HepG2 (cell line): ENCODE measurements around the gene BCORL1. TPM values are rescaled to one million over a fixed set of nuclear protein-coding genes. Genes with fewer than 3 reads are reported as not detected.

Experiments
- GATAD2A ChIP-seq: IDR thresholded peaks from 2 replicates; pipeline ENCODE4 v1.6.1; 2016
- HOXA3 ChIP-seq: sonication (generic); formaldehyde crosslinking; IDR thresholded peaks from 2 replicates; pipeline ENCODE4 v1.5.0; 2020; ENCODE audit warnings: missing genetic modification reagents
- MAZ ChIP-seq, 2 experiments: sonication (generic) in 1 of 2; formaldehyde crosslinking in 1 of 2; IDR thresholded peaks; 2 replicates each; pipeline versions ENCODE4 v1.5.0 to v1.6.1; 2012 to 2020; ENCODE audit warnings: low read depth in 2 of 2, mild to moderate bottlenecking in 2 of 2, borderline replicate concordance in 1 of 2, improper control_type of control experiment in 1 of 2, low read length in 1 of 2, missing genetic modification reagents in 1 of 2, moderate library complexity in 1 of 2
- MIXL1 ChIP-seq: IDR thresholded peaks from 2 replicates; pipeline ENCODE4 v1.6.1; 2016
- POLR2G ChIP-seq: fragments of 200-400 bp; formaldehyde crosslinking; IDR thresholded peaks from 2 replicates; pipeline ENCODE4 v1.6.1; 2018; ENCODE audit warnings: mild to moderate bottlenecking, low read depth, low read length, moderate library complexity
- RXRA ChIP-seq: sonication (generic); formaldehyde crosslinking; IDR thresholded peaks from 2 replicates; pipeline ENCODE4 v1.5.1; 2020; ENCODE audit warnings: missing genetic modification reagents
- SALL1 ChIP-seq: sonication (generic); formaldehyde crosslinking; IDR thresholded peaks from 2 replicates; pipeline ENCODE4 v1.8.0; 2022; ENCODE audit warnings: mild to moderate bottlenecking, missing genetic modification reagents
- SAP130 ChIP-seq: IDR thresholded peaks from 2 replicates; pipeline ENCODE4 v1.6.1; 2016; ENCODE audit warnings: low read depth
- YY1 ChIP-seq: IDR thresholded peaks from 2 replicates; pipeline ENCODE4 v1.6.1; 2011; ENCODE audit warnings: low read length, low read depth, moderate library complexity, mild to moderate bottlenecking; ENCODE audit not compliant: insufficient read depth, insufficient replicate concordance
- ZFP62 ChIP-seq: sonication (generic); formaldehyde crosslinking; IDR thresholded peaks from 2 replicates; pipeline ENCODE4 v1.4.0; 2020; ENCODE audit warnings: missing genetic modification reagents
- ZSCAN25 ChIP-seq: sonication (generic); formaldehyde crosslinking; IDR thresholded peaks from 2 replicates; pipeline ENCODE4 v1.8.0; 2022; ENCODE audit warnings: mild to moderate bottlenecking, missing genetic modification reagents
- polyA plus RNA-seq, 8 experiments: library from polyadenylated mRNA; depleted of rRNA in 3 of 8; stranded (reverse) in 7 of 8; unstranded in 1 of 8; fragments of >200 nt; fragmentation: Illumina TruSeq in 4 of 8; extraction: Trizol in 4 of 8; gene quantifications; 2 replicates each; pipeline versions ENCODE4 v1.2.1 to v1.2.3, GENCODE V29; 2011 to 2016; ENCODE audit warnings: low read depth in 4 of 8, missing spikeins in 1 of 8, mixed read lengths in 1 of 8; ENCODE audit not compliant: insufficient read depth in 1 of 8
- total RNA-seq, 5 experiments: library from RNA; depleted of rRNA; stranded (reverse); fragments of >200 nt; fragmentation: Illumina TruSeq; extraction: Trizol; gene quantifications; 2 replicates each; pipeline ENCODE4 v1.2.3, GENCODE V29; 2016; ENCODE audit warnings: low read depth in 1 of 5
- TF ChIP-seq, protein P1 (sequence below): sonication (generic); formaldehyde crosslinking; IDR thresholded peaks from 2 replicates; pipeline ENCODE4 v1.9.0; 2021; ENCODE audit warnings: missing genetic modification reagents, mild to moderate bottlenecking, borderline replicate concordance
- TF ChIP-seq, protein P2 (sequence below): sonication (generic); formaldehyde crosslinking; IDR thresholded peaks from 2 replicates; pipeline ENCODE4 v1.4.0; 2020; ENCODE audit warnings: mild to moderate bottlenecking, missing genetic modification reagents
- TF ChIP-seq, protein P3 (sequence below): sonication (generic); formaldehyde crosslinking; IDR thresholded peaks from 2 replicates; pipeline ENCODE4 v1.4.0; 2020; ENCODE audit warnings: low read depth, missing genetic modification reagents
- TF ChIP-seq, protein P4 (sequence below): sonication (generic); formaldehyde crosslinking; IDR thresholded peaks from 2 replicates; pipeline ENCODE4 v1.5.1; 2020; ENCODE audit warnings: mild to moderate bottlenecking, missing genetic modification reagents, moderate library complexity

Gene BCORL1
- total and polyA plus RNA-seq, 2 of the 13 experiments (the other 11 are each of a cell fraction or from before 2014, with no cell fraction given), result 0.67 to 1.4 TPM

DNA sequence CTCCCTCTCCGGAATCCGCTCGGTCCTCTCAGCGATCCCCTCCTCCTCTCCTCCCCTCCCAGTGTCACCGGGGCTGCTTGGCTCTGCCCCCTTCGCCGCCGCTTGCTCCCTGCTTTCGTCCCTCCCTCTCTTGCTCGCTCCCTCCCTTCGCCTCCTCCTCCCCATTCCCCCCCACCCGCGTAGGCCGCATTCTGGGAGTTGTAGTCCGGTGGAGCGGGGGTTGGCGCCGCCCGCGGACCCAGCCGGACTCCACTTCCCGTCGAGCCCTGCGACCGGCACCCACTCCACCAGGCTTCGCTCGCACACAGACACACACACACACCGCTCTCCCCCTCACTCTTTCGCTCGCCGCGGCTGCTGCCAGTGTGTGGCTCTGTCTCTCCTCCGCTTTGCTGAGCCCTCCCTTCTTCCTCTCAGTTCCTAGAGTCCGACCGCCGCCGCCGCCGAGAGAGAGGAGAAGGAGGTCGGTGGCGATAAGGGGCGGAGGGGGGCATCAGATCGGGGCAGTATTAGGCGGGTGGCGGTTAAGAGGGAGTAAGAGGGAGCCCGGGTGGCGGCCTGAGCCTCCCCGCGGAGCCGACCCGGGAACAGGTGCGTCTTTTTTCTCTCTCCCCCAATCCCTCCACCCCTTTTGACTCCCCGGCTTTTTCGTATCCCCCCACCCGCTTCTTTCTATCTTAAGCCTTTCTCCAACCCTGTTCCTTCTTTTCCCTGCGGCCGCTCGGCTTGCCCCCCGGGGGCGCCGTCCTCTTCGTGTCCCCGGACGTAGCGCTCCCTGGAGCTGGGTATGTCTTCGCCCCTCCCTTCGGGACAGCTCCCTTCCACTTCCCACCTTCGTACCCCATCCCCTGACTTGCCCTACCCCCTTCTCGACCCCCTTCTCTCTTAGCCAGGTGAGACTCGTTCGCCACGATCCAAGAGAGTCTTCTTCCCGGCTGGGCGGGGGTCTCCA is at the start of gene BCORL1 (continued):
- TF ChIP-seq, protein P1, sequence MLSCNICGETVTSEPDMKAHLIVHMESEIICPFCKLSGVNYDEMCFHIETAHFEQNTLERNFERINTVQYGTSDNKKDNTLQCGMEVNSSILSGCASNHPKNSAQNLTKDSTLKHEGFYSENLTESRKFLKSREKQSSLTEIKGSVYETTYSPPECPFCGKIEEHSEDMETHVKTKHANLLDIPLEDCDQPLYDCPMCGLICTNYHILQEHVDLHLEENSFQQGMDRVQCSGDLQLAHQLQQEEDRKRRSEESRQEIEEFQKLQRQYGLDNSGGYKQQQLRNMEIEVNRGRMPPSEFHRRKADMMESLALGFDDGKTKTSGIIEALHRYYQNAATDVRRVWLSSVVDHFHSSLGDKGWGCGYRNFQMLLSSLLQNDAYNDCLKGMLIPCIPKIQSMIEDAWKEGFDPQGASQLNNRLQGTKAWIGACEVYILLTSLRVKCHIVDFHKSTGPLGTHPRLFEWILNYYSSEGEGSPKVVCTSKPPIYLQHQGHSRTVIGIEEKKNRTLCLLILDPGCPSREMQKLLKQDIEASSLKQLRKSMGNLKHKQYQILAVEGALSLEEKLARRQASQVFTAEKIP (CRISPR knock-in tag), result no peak
- TF ChIP-seq GATAD2A (CRISPR knock-in tag), result 0 out of 2 replicates have a peak, but pooled peaks have one; percentile 25
- peak; percentile 100 for TF ChIP-seq MAZ (IDR thresholded peaks at IDR 0.05; ENCODE audit: borderline replicate concordance, low read depth, low read length)
- peak; percentile 97 for TF ChIP-seq MAZ (CRISPR knock-in tag; IDR thresholded peaks at IDR 0.05; ENCODE audit: low read depth)
- TF ChIP-seq, protein P2, sequence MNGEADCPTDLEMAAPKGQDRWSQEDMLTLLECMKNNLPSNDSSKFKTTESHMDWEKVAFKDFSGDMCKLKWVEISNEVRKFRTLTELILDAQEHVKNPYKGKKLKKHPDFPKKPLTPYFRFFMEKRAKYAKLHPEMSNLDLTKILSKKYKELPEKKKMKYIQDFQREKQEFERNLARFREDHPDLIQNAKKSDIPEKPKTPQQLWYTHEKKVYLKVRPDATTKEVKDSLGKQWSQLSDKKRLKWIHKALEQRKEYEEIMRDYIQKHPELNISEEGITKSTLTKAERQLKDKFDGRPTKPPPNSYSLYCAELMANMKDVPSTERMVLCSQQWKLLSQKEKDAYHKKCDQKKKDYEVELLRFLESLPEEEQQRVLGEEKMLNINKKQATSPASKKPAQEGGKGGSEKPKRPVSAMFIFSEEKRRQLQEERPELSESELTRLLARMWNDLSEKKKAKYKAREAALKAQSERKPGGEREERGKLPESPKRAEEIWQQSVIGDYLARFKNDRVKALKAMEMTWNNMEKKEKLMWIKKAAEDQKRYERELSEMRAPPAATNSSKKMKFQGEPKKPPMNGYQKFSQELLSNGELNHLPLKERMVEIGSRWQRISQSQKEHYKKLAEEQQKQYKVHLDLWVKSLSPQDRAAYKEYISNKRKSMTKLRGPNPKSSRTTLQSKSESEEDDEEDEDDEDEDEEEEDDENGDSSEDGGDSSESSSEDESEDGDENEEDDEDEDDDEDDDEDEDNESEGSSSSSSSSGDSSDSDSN (CRISPR knock-in tag), result peak; percentile 43
- peak; percentile 80 for TF ChIP-seq POLR2G
- TF ChIP-seq MIXL1 (CRISPR knock-in tag), result no peak
- TF ChIP-seq, protein P3, sequence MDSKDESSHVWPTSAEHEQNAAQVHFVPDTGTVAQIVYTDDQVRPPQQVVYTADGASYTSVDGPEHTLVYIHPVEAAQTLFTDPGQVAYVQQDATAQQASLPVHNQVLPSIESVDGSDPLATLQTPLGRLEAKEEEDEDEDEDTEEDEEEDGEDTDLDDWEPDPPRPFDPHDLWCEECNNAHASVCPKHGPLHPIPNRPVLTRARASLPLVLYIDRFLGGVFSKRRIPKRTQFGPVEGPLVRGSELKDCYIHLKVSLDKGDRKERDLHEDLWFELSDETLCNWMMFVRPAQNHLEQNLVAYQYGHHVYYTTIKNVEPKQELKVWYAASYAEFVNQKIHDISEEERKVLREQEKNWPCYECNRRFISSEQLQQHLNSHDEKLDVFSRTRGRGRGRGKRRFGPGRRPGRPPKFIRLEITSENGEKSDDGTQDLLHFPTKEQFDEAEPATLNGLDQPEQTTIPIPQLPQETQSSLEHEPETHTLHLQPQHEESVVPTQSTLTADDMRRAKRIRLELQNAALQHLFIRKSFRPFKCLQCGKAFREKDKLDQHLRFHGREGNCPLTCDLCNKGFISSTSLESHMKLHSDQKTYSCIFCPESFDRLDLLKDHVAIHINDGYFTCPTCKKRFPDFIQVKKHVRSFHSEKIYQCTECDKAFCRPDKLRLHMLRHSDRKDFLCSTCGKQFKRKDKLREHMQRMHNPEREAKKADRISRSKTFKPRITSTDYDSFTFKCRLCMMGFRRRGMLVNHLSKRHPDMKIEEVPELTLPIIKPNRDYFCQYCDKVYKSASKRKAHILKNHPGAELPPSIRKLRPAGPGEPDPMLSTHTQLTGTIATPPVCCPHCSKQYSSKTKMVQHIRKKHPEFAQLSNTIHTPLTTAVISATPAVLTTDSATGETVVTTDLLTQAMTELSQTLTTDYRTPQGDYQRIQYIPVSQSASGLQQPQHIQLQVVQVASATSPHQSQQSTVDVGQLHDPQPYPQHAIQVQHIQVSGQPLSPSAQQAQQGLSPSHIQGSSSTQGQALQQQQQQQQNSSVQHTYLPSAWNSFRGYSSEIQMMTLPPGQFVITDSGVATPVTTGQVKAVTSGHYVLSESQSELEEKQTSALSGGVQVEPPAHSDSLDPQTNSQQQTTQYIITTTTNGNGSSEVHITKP (CRISPR knock-in tag), result 0 out of 2 replicates have a peak, but pooled peaks have one; percentile 25
- TF ChIP-seq SAP130 (CRISPR knock-in tag), result peak; percentile 61
- 0 out of 2 replicates have a peak, but pooled peaks have one; percentile 28 for TF ChIP-seq RXRA
- peak; percentile 19 for TF ChIP-seq YY1
- TF ChIP-seq SALL1, result peak; percentile 35
- TF ChIP-seq ZSCAN25 (CRISPR knock-in tag), result peak; percentile 86
- TF ChIP-seq, protein P4, sequence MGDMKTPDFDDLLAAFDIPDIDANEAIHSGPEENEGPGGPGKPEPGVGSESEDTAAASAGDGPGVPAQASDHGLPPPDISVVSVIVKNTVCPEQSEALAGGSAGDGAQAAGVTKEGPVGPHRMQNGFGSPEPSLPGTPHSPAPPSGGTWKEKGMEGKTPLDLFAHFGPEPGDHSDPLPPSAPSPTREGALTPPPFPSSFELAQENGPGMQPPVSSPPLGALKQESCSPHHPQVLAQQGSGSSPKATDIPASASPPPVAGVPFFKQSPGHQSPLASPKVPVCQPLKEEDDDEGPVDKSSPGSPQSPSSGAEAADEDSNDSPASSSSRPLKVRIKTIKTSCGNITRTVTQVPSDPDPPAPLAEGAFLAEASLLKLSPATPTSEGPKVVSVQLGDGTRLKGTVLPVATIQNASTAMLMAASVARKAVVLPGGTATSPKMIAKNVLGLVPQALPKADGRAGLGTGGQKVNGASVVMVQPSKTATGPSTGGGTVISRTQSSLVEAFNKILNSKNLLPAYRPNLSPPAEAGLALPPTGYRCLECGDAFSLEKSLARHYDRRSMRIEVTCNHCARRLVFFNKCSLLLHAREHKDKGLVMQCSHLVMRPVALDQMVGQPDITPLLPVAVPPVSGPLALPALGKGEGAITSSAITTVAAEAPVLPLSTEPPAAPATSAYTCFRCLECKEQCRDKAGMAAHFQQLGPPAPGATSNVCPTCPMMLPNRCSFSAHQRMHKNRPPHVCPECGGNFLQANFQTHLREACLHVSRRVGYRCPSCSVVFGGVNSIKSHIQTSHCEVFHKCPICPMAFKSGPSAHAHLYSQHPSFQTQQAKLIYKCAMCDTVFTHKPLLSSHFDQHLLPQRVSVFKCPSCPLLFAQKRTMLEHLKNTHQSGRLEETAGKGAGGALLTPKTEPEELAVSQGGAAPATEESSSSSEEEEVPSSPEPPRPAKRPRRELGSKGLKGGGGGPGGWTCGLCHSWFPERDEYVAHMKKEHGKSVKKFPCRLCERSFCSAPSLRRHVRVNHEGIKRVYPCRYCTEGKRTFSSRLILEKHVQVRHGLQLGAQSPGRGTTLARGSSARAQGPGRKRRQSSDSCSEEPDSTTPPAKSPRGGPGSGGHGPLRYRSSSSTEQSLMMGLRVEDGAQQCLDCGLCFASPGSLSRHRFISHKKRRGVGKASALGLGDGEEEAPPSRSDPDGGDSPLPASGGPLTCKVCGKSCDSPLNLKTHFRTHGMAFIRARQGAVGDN (CRISPR knock-in tag), result peak; percentile 68
- no peak for TF ChIP-seq ZFP62 (CRISPR knock-in tag)
- peak; percentile 48 for TF ChIP-seq HOXA3 (CRISPR knock-in tag)
